Uterus (tissue), 2 donors: Measurements from ENCODE around the gene ZNF783.

Source experiments
- POLR2A ChIP-seq, 2 donors: fragments of 450-650 bp; IDR thresholded peaks; one replicate each; pipeline ENCODE4 v1.6.1; 2016; ENCODE audit warnings: antibody characterized with exemption in 2 of 2, mild to moderate bottlenecking in 1 of 2, moderate library complexity in 1 of 2
- TF ChIP-seq, protein P1 (sequence below), 4 experiments: fragments of 200-600 bp in 2 of 4; fragments of 450-650 bp in 2 of 4; sonication (generic) in 2 of 4; IDR thresholded peaks; one replicate each; pipeline ENCODE4 v1.5.1; 2016 to 2019; ENCODE audit warnings: antibody characterized with exemption in 4 of 4, mild to moderate bottlenecking in 2 of 4, moderate library complexity in 1 of 4

GRCh38 chr7:149223761-149224160, 38.2 kb upstream of the ZNF783 start:
- TF ChIP-seq, protein P1, sequence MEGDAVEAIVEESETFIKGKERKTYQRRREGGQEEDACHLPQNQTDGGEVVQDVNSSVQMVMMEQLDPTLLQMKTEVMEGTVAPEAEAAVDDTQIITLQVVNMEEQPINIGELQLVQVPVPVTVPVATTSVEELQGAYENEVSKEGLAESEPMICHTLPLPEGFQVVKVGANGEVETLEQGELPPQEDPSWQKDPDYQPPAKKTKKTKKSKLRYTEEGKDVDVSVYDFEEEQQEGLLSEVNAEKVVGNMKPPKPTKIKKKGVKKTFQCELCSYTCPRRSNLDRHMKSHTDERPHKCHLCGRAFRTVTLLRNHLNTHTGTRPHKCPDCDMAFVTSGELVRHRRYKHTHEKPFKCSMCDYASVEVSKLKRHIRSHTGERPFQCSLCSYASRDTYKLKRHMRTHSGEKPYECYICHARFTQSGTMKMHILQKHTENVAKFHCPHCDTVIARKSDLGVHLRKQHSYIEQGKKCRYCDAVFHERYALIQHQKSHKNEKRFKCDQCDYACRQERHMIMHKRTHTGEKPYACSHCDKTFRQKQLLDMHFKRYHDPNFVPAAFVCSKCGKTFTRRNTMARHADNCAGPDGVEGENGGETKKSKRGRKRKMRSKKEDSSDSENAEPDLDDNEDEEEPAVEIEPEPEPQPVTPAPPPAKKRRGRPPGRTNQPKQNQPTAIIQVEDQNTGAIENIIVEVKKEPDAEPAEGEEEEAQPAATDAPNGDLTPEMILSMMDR (IDR thresholded peaks at IDR 0.05), result no peak
- no peak for TF ChIP-seq POLR2A (IDR thresholded peaks at IDR 0.05)
